Lung (tissue), 12 donors: ENCODE results near the gene SDK1. TPM values are rescaled to one million over a fixed set of nuclear protein-coding genes. Genes with fewer than 3 reads are reported as not detected.

Experiments used
- ATAC-seq: fragments of 200-7000 bp; cut with Tn5 transposase; one replicate; pipeline ENCODE4 v1.9.1; 2020; ENCODE audit warnings: moderate number of reproducible peaks; ENCODE audit not compliant: insufficient read depth, low FRiP score
- DNase-seq, 3 donors: peaks; one replicate each; pipeline ENCODE4 v3.0.0-alpha.2; 2013 to 2017
- H3K27ac ChIP-seq, 2 donors: one replicate each; pipeline ENCODE4 v1.5.1; 2013; ENCODE audit warnings: mild to moderate bottlenecking in 2 of 2, moderate library complexity in 2 of 2, control low read depth in 1 of 2, inconsistent platforms in 1 of 2, low read depth in 1 of 2, low read length in 1 of 2
- H3K27me3 ChIP-seq, 3 donors: one replicate each; pipeline ENCODE4 v1.5.1; 2013; ENCODE audit warnings: low read length in 2 of 3; ENCODE audit not compliant: control insufficient read depth in 3 of 3, insufficient read depth in 3 of 3
- H3K36me3 ChIP-seq, 4 donors: one replicate each; pipeline ENCODE4 v1.5.1; 2013; ENCODE audit warnings: low read length in 4 of 4, mild to moderate bottlenecking in 1 of 4, moderate library complexity in 1 of 4; ENCODE audit not compliant: control insufficient read depth in 4 of 4, insufficient read depth in 4 of 4
- H3K4me1 ChIP-seq, 5 donors: one replicate each; pipeline ENCODE4 v1.5.1; 2013; ENCODE audit warnings: low read length in 5 of 5, mild to moderate bottlenecking in 2 of 5, moderate library complexity in 1 of 5; ENCODE audit not compliant: control insufficient read depth in 5 of 5, insufficient read depth in 5 of 5
- H3K4me3 ChIP-seq: one replicate; pipeline ENCODE4 v1.5.1; 2013; ENCODE audit warnings: mild to moderate bottlenecking, control low read depth, moderate library complexity
- H3K9ac ChIP-seq, 2 donors: one replicate each; pipeline ENCODE4 v1.5.1; 2013; ENCODE audit warnings: low read length in 2 of 2, control low read depth in 1 of 2; ENCODE audit not compliant: insufficient read depth in 1 of 2
- H3K9me3 ChIP-seq, 4 donors: one replicate each; pipeline ENCODE4 v1.5.1; 2013; ENCODE audit warnings: low read length in 3 of 4, mild to moderate bottlenecking in 1 of 4, moderate library complexity in 1 of 4; ENCODE audit not compliant: control insufficient read depth in 4 of 4, insufficient read depth in 3 of 4
- CTCF ChIP-seq: IDR thresholded peaks from 2 replicates; pipeline ENCODE4 v1.5.1; 2012; ENCODE audit warnings: mild to moderate bottlenecking; ENCODE audit errors: control extremely low read depth, extremely low read depth
- WGBS, 2 donors: extraction: QIAGEN DNeasy Blood & Tissue Kit; methylation state at CpG; one replicate each; pipeline ENCODE4 v1.1.7; 2013; 5-methylcytosine and 5-hydroxymethylcytosine counted together
- polyA plus RNA-seq, 2 donors: library from polyadenylated mRNA; stranded (reverse); fragments of 200-250 nt; gene quantifications; one replicate each; pipeline ENCODE4 v1.2.1, GENCODE V29; 2013
- total RNA-seq, 2 donors: library from RNA; depleted of rRNA in 1 of 2; stranded (reverse); fragments of >200 nt in 1 of 2; gene quantifications; one replicate each; pipeline ENCODE4 v1.2.1, GENCODE V29; 2014 to 2021
- donor health status: control.
- donor health status: control.
- donor health status: Bipolar disorder and iron deficiency.
- donor health status: healthy.
- donor health status: DM: yes; HTN: yes; CAD: no.

The SDK1 gene
- total and polyA plus RNA-seq, 4 donors, result 3.7 to 30.1 (median 12.7) TPM

GRCh38 chr7:3892157-3892556, 591.1 kb downstream of the SDK1 start:
- Histone ChIP-seq H3K27me3 (no peaks in the 10 kb centered on the region), H3K27ac (no peak overlapping the region), H3K36me3 (no peaks in the 10 kb centered on the region), H3K9me3 (peaks cover 0 to 2% (median 0%) of the 10 kb centered on the region in 4 donors), H3K4me3 (no peak overlapping the region), H3K9ac (no peak overlapping the region), H3K4me1 (peaks cover 0 to 12% (median 0%) of the 10 kb centered on the region in 5 donors)
- WGBS, 2 donors, result 71 to 85% methylated on average over 7 of the region's 7 CpGs
- DNase-seq (peak; percentile 67 to 86 (median 80)), ATAC-seq (no peak)
- TF ChIP-seq CTCF, result no peak

DNA sequence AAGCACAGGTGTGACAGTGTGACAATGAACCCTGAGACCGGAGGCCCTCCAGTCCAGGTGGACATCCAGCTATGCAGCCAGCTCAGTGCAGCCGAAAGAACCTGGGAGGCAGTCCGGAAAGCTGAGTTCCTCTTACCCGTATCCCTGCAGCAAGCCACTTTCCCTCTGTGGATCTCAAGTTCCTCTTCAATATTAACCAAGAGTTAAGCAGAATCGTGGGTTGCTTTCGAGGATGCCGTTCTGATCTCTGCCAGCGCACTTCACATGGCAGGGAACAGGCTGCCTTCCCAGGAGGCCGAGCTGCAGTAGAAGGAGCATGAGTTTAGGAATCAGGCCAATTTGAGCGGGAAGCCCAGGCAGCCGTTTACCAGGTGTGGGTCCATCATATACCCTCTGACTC, 591.6 kb downstream of the SDK1 start:
- TF ChIP-seq CTCF, result no peak
- H3K27ac ChIP-seq, result no peak overlapping the region
- no peaks in the 10 kb centered on the region for H3K36me3 ChIP-seq
- no peaks in the 10 kb centered on the region for H3K27me3 ChIP-seq
- H3K9me3 ChIP-seq, result peaks cover 0 to 2% (median 0%) of the 10 kb centered on the region in 4 donors
- H3K4me3 ChIP-seq, result no peak overlapping the region
- peaks cover 0 to 12% (median 0%) of the 10 kb centered on the region in 5 donors for H3K4me1 ChIP-seq
- ATAC-seq (no peak), DNase-seq (no peak)
- 49 to 62% methylated on average over 11 of the region's 11 CpGs for WGBS, 2 donors
- no peak overlapping the region for H3K9ac ChIP-seq

DNA sequence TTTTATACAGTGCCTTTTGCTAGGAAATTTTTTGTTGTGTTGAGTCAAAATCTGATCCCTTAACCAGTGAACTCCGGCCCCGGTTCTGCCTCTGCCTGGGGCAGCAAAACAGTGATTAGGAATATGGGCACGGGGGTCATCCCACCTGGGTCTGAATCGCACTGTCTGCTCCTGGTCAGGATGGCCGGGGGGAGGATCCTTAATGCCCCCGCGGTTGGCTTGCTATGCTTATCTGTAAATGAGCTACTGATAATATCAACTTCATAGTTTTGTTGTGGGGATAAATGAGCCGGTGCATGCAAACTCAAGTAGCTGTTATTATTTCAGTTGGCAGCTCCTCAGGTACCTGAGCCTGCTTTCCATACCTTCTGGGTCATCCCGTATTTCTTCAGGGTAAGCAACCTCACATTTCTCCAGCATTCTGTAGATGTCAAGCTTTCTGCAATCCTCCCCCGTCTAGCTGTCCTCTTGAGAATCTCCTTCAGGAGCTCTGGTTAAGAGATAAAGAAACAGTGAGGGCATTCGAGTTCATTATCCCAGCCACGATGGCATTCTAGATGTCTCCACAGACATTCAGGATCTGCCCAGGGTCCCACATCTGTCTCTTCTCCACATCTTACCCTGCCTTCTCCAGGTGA, 592.2 kb downstream of the SDK1 start:
- no peak for ATAC-seq
- no peak for TF ChIP-seq CTCF
- no peaks in the 10 kb centered on the region for H3K36me3 ChIP-seq
- no peak for DNase-seq
- 83 to 92% methylated on average over 12 of the region's 12 CpGs for WGBS, 2 donors
- H3K4me1 ChIP-seq, result peaks cover 0 to 12% (median 0%) of the 10 kb centered on the region in 5 donors
- no peaks in the 10 kb centered on the region for H3K27me3 ChIP-seq
- H3K27ac ChIP-seq, result no peak overlapping the region
- H3K9ac ChIP-seq, result no peak overlapping the region
- no peak overlapping the region for H3K4me3 ChIP-seq
- H3K9me3 ChIP-seq, result no peaks in the 10 kb centered on the region

- ATAC-seq, result no peak
These were observed 592.7 kb downstream of the SDK1 start for GRCh38 chr7:3893789-3894153.

More at GRCh38 chr7:3893789-3894153, 592.7 kb downstream of the SDK1 start:
- DNase-seq, result no peak
- no peak for TF ChIP-seq CTCF
- H3K4me3 ChIP-seq, result no peak overlapping the region
- no peak overlapping the region for H3K9ac ChIP-seq
- no peak overlapping the region for H3K27ac ChIP-seq
- no peaks in the 10 kb centered on the region for H3K36me3 ChIP-seq
- no peaks in the 10 kb centered on the region for H3K27me3 ChIP-seq
- H3K4me1 ChIP-seq, result peaks cover 0 to 12% (median 0%) of the 10 kb centered on the region in 5 donors
- 66 to 69% methylated on average over 4 of the region's 4 CpGs for WGBS, 2 donors
- no peaks in the 10 kb centered on the region for H3K9me3 ChIP-seq
